ENCODE results near the gene ULK1.

Gene ULK1

GRCh38 chr12:131894313-131894860 is at the start of gene ULK1:
ULK1 (plus strand) TSS chr12:131894622; CDS start chr12:131895002, 380 bp downstream.
- DNase-seq (ENCODE audit: low read depth, low spot score), result no peak

GRCh38 chr12:131844656-131845055 is 49.8 kb upstream of the ULK1 start:
- DNase-seq (ENCODE audit: low read depth, low spot score), result no peak

GRCh38 chr12:131845121-131845520 is 49.3 kb upstream of the ULK1 start:
- DNase-seq (ENCODE audit: low read depth, low spot score), result no peak

- no peak for DNase-seq (ENCODE audit: low read depth, low spot score)
Observed at GRCh38 chr12:131847456-131847855, 47.0 kb upstream of the ULK1 start.

- DNase-seq (ENCODE audit: low read depth, low spot score), result no peak
Observed at GRCh38 chr12:131848753-131849152, 45.7 kb upstream of the ULK1 start.

- no peak for DNase-seq (ENCODE audit: low read depth, low spot score)
Observed at GRCh38 chr12:131849700-131850553, 44.5 kb upstream of the ULK1 start.

- DNase-seq (ENCODE audit: low read depth, low spot score), result no peak
Observed at GRCh38 chr12:131850856-131851559, 43.4 kb upstream of the ULK1 start.

- no peak for DNase-seq (ENCODE audit: low read depth, low spot score)
Observed at GRCh38 chr12:131851741-131852550, 42.5 kb upstream of the ULK1 start.

- DNase-seq (ENCODE audit: low read depth, low spot score), result no peak
Observed at GRCh38 chr12:131852551-131853299, 41.7 kb upstream of the ULK1 start.

GRCh38 chr12:131853832-131854797 is 40.3 kb upstream of the ULK1 start:
- DNase-seq (ENCODE audit: low read depth, low spot score), result no peak

- DNase-seq (ENCODE audit: low read depth, low spot score), result no peak
Observed at GRCh38 chr12:131854861-131855476, 39.5 kb upstream of the ULK1 start.

GRCh38 chr12:131855521-131856142 is 38.8 kb upstream of the ULK1 start:
- DNase-seq (ENCODE audit: low read depth, low spot score), result no peak

GRCh38 chr12:131856366-131857097 is 37.9 kb upstream of the ULK1 start:
- DNase-seq (ENCODE audit: low read depth, low spot score), result no peak

GRCh38 chr12:131857908-131858850 is 36.2 kb upstream of the ULK1 start:
- DNase-seq (ENCODE audit: low read depth, low spot score), result no peak

GRCh38 chr12:131860472-131861260 is 33.8 kb upstream of the ULK1 start:
- peak; percentile 28 for DNase-seq (ENCODE audit: low read depth, low spot score)

Measured in iPS DF 19.7 (cell line).